Astrocyte (in vitro differentiated cells and primary cell): ENCODE data around the gene FN1. TPM values are rescaled to one million over a fixed set of nuclear protein-coding genes. Genes with fewer than 3 reads are reported as not detected.

Experiments used
- DNase-seq: peaks from one replicate; pipeline ENCODE4 v3.0.0-alpha.2; 2010; ENCODE audit warnings: low read depth
- FAIRE-seq: peaks from 2 replicates; lab custom pipeline; 2011; peaks lifted over from hg19 to GRCh38; lab: Jason Lieb, UNC
- H2AFZ ChIP-seq: 2 replicates; pipeline ENCODE4 v1.6.0; 2012; ENCODE audit warnings: low read depth, low read length, inconsistent platforms
- H3K27ac ChIP-seq: 2 replicates; pipeline ENCODE4 v1.5.1; 2011; ENCODE audit warnings: low read depth, low read length, inconsistent platforms
- H3K27me3 ChIP-seq: 2 replicates; pipeline ENCODE4 v1.6.0; 2011; ENCODE audit warnings: low read length, inconsistent platforms; ENCODE audit not compliant: insufficient read depth
- H3K36me3 ChIP-seq: 2 replicates; pipeline ENCODE4 v1.5.1; 2011; ENCODE audit warnings: low read length, inconsistent platforms; ENCODE audit not compliant: insufficient read depth
- H3K4me1 ChIP-seq: 2 replicates; pipeline ENCODE4 v1.5.1; 2011; ENCODE audit warnings: low read length, inconsistent platforms; ENCODE audit not compliant: insufficient read depth
- H3K4me2 ChIP-seq: 2 replicates; pipeline ENCODE4 v1.6.0; 2012; ENCODE audit warnings: low read length, inconsistent platforms
- H3K4me3 ChIP-seq: 2 replicates; pipeline ENCODE4 v1.5.1; 2011; ENCODE audit warnings: low read depth, mild to moderate bottlenecking, low read length, inconsistent platforms; ENCODE audit not compliant: insufficient read depth
- H3K79me2 ChIP-seq: 2 replicates; pipeline ENCODE4 v1.6.0; 2012; ENCODE audit warnings: mild to moderate bottlenecking, low read length, inconsistent platforms; ENCODE audit not compliant: insufficient read depth
- H3K9ac ChIP-seq: 2 replicates; pipeline ENCODE4 v1.6.0; 2012; ENCODE audit warnings: mild to moderate bottlenecking, low read length, inconsistent platforms
- H3K9me3 ChIP-seq: 2 replicates; pipeline ENCODE4 v1.5.1; 2012; ENCODE audit warnings: low read depth, mild to moderate bottlenecking, low read length, inconsistent platforms; ENCODE audit not compliant: insufficient read depth
- H4K20me1 ChIP-seq: 2 replicates; pipeline ENCODE4 v1.6.0; 2012; ENCODE audit warnings: low read length, inconsistent platforms; ENCODE audit not compliant: insufficient read depth
- H3K27ac Mint-ChIP-seq: one replicate; pipeline ENCODE4 v1.8.0; 2021; ENCODE audit warnings: mild to moderate bottlenecking, mixed read lengths; ENCODE audit not compliant: unreplicated experiment
- H3K27me3 Mint-ChIP-seq: one replicate; pipeline ENCODE4 v1.8.0; 2021; ENCODE audit warnings: low read depth, mixed read lengths; ENCODE audit not compliant: unreplicated experiment
- H3K36me3 Mint-ChIP-seq: one replicate; pipeline ENCODE4 v1.8.0; 2021; ENCODE audit warnings: low read depth, mixed read lengths; ENCODE audit not compliant: unreplicated experiment
- H3K4me1 Mint-ChIP-seq: one replicate; pipeline ENCODE4 v1.8.0; 2021; ENCODE audit warnings: low read depth, mixed read lengths; ENCODE audit not compliant: unreplicated experiment
- H3K4me3 Mint-ChIP-seq: one replicate; pipeline ENCODE4 v1.8.0; 2021; ENCODE audit warnings: mild to moderate bottlenecking, moderate library complexity, mixed read lengths; ENCODE audit not compliant: unreplicated experiment
- H3K9me3 Mint-ChIP-seq: one replicate; pipeline ENCODE4 v1.8.0; 2021; ENCODE audit warnings: mild to moderate bottlenecking, mixed read lengths; ENCODE audit not compliant: unreplicated experiment
- EZH2 ChIP-seq: IDR thresholded peaks from 2 replicates; pipeline ENCODE4 v1.6.1; 2012; ENCODE audit warnings: mild to moderate bottlenecking, low read length, inconsistent platforms; ENCODE audit not compliant: insufficient read depth
- total RNA-seq: library from RNA; stranded (reverse); gene quantifications from 2 replicates; pipeline ENCODE4 v1.2.1, GENCODE V29; 2021
- TF ChIP-seq, protein P1 (sequence below): IDR thresholded peaks from 2 replicates; pipeline ENCODE4 v1.5.1; 2011; ENCODE audit warnings: low read depth, mild to moderate bottlenecking, inconsistent platforms, low read length, moderate library complexity; ENCODE audit not compliant: insufficient read depth

The FN1 gene
- total RNA-seq, 1 donor from 2014 or later = 17,010 TPM

GRCh38 chr2:215382011-215382410, 53.9 kb downstream of the FN1 start:
- Histone ChIP-seq H3K79me2 (peaks cover 30% of the 10 kb centered on the region), H3K4me2 (peak overlapping the region; percentile 15), H3K9me3 (no peaks in the 10 kb centered on the region), H3K9ac (peak overlapping the region; percentile 12), H3K4me3 (no peak overlapping the region), H3K27ac (peak overlapping the region; percentile 23), H3K4me1 (peaks cover 13% of the 10 kb centered on the region), H3K27me3 (no peaks in the 10 kb centered on the region), H4K20me1 (peaks cover 92% of the 10 kb centered on the region), H2AFZ (no peak overlapping the region), H3K36me3 (peaks cover 91% of the 10 kb centered on the region)
- H3K36me3 Mint-ChIP-seq = peaks cover 29% of the 10 kb centered on the region
- no peaks in the 10 kb centered on the region for H3K9me3 Mint-ChIP-seq
- no peaks in the 10 kb centered on the region for H3K27me3 Mint-ChIP-seq
- H3K27ac Mint-ChIP-seq = peak overlapping the region; percentile 51
- TF ChIP-seq, protein P1, sequence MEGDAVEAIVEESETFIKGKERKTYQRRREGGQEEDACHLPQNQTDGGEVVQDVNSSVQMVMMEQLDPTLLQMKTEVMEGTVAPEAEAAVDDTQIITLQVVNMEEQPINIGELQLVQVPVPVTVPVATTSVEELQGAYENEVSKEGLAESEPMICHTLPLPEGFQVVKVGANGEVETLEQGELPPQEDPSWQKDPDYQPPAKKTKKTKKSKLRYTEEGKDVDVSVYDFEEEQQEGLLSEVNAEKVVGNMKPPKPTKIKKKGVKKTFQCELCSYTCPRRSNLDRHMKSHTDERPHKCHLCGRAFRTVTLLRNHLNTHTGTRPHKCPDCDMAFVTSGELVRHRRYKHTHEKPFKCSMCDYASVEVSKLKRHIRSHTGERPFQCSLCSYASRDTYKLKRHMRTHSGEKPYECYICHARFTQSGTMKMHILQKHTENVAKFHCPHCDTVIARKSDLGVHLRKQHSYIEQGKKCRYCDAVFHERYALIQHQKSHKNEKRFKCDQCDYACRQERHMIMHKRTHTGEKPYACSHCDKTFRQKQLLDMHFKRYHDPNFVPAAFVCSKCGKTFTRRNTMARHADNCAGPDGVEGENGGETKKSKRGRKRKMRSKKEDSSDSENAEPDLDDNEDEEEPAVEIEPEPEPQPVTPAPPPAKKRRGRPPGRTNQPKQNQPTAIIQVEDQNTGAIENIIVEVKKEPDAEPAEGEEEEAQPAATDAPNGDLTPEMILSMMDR = no peak
- TF ChIP-seq EZH2 = no peak
- H3K4me1 Mint-ChIP-seq = peaks cover 48% of the 10 kb centered on the region
- no peak for FAIRE-seq
- H3K4me3 Mint-ChIP-seq = peak overlapping the region; percentile 35
- DNase-seq = no peak

GRCh38 chr2:215380699-215381098, 55.2 kb downstream of the FN1 start:
- Mint-ChIP-seq H3K36me3 (peaks cover 28% of the 10 kb centered on the region), H3K4me1 (peaks cover 51% of the 10 kb centered on the region), H3K27me3 (no peaks in the 10 kb centered on the region), H3K27ac (peak overlapping the region; percentile 66), H3K9me3 (no peaks in the 10 kb centered on the region), H3K4me3 (no peak overlapping the region)
- FAIRE-seq = no peak
- Histone ChIP-seq H3K4me2 (peak overlapping the region; percentile 3), H3K36me3 (peaks cover 96% of the 10 kb centered on the region), H3K27me3 (no peaks in the 10 kb centered on the region), H3K4me3 (no peak overlapping the region), H3K79me2 (peaks cover 24% of the 10 kb centered on the region), H3K27ac (no peak overlapping the region), H3K4me1 (peaks cover 13% of the 10 kb centered on the region), H4K20me1 (peaks cover 95% of the 10 kb centered on the region), H3K9me3 (no peaks in the 10 kb centered on the region), H2AFZ (no peak overlapping the region), H3K9ac (no peak overlapping the region)
- TF ChIP-seq EZH2 = no peak
- TF ChIP-seq, protein P1 = no peak
- no peak for DNase-seq

DNA sequence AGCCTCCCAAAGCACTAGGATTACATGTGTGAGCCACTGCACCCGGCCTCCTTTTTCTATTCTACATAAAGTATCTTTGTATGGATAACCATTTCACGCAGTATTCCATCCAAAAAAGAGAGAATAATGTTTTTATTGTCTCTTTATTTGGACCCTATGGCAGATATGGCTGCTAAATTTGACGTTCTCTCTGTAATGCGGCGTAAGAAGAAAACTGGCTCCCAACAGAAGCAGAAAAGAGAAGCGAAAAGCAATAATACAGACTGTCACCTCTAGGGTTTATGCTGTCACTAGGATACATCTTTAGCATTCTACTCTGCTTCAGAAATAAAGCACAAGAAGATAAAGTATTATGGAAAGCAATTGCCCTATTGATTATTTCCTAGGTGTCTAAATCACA, 55.9 kb downstream of the FN1 start:
- Mint-ChIP-seq H3K4me1 (peaks cover 57% of the 10 kb centered on the region), H3K36me3 (peaks cover 34% of the 10 kb centered on the region), H3K27me3 (no peaks in the 10 kb centered on the region), H3K27ac (peak overlapping the region; percentile 63), H3K9me3 (no peaks in the 10 kb centered on the region), H3K4me3 (no peak overlapping the region)
- H3K79me2 ChIP-seq = peaks cover 24% of the 10 kb centered on the region
- H3K4me2 ChIP-seq = peak overlapping the region; percentile 3
- no peak overlapping the region for H3K27ac ChIP-seq
- DNase-seq = no peak
- no peak for FAIRE-seq
- no peaks in the 10 kb centered on the region for H3K9me3 ChIP-seq
- H3K4me1 ChIP-seq = peaks cover 13% of the 10 kb centered on the region
- H3K9ac ChIP-seq = no peak overlapping the region
- no peak overlapping the region for H3K4me3 ChIP-seq
- H3K27me3 ChIP-seq = no peaks in the 10 kb centered on the region
- H2AFZ ChIP-seq = no peak overlapping the region
- peaks cover 99% of the 10 kb centered on the region for H4K20me1 ChIP-seq
- TF ChIP-seq, protein P1 = no peak
- TF ChIP-seq EZH2 = no peak
- peaks cover 100% of the 10 kb centered on the region for H3K36me3 ChIP-seq
